ENCODE data around the gene IRF1.

Gene IRF1

GRCh38 chr5:132459983-132460838, 30.4 kb downstream of the IRF1 start:
- peak; percentile 19 for TF ChIP-seq CTCF (IDR thresholded peaks at IDR 0.05; ENCODE audit: low read depth, low read length, missing control alignments)
- no peak for DNase-seq (ENCODE audit: low read depth)
- no peak overlapping the region for H3K4me3 ChIP-seq (ENCODE audit: low read depth, low read length)

GRCh38 chr5:132459031-132459982, 31.3 kb downstream of the IRF1 start:
- DNase-seq (ENCODE audit: low read depth), result no peak
- no peak for TF ChIP-seq CTCF (IDR thresholded peaks at IDR 0.05; ENCODE audit: low read depth, low read length, missing control alignments)
- no peak overlapping the region for H3K4me3 ChIP-seq (ENCODE audit: low read depth, low read length)

DNA sequence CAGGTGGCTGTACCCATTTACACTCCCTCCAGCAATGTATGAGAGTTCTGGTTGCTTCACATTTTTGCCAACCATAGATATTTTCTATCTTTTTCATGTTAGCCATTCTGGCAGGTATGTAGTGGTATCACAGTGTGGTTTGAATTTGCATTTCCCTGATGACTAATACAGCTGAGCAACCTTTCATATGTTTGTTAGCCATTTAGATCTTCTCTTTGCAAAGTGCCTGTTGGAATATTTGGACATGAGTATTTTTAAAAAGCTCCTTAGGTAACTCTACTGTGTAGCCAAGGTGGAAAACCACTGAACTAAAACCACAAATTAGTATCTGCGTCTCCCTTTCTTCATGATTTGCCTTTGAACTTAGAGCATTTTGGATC, 31.9 kb downstream of the IRF1 start:
- no peak overlapping the region for H3K4me3 ChIP-seq (ENCODE audit: low read depth, low read length)
- no peak for DNase-seq (ENCODE audit: low read depth)
- no peak for TF ChIP-seq CTCF (IDR thresholded peaks at IDR 0.05; ENCODE audit: low read depth, low read length, missing control alignments)

DNA sequence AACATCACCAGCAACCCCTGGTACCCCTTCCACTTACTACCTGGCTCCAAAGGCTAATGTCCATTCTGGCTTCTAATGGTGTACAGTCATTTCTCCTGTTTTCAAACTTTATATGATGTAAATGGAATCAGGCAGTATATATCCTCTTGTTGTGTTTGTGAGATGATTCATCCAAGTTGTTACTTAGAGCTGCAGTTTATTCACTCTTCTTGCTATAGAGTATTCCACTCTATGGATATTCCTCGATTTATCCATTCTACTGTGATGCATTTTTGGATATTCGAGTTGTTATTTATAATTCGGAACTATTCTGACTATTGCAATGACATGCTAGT, 32.4 kb downstream of the IRF1 start:
- DNase-seq (ENCODE audit: low read depth), result no peak
- H3K4me3 ChIP-seq (ENCODE audit: low read depth, low read length), result no peak overlapping the region
- TF ChIP-seq CTCF (IDR thresholded peaks at IDR 0.05; ENCODE audit: low read depth, low read length, missing control alignments), result no peak

DNA sequence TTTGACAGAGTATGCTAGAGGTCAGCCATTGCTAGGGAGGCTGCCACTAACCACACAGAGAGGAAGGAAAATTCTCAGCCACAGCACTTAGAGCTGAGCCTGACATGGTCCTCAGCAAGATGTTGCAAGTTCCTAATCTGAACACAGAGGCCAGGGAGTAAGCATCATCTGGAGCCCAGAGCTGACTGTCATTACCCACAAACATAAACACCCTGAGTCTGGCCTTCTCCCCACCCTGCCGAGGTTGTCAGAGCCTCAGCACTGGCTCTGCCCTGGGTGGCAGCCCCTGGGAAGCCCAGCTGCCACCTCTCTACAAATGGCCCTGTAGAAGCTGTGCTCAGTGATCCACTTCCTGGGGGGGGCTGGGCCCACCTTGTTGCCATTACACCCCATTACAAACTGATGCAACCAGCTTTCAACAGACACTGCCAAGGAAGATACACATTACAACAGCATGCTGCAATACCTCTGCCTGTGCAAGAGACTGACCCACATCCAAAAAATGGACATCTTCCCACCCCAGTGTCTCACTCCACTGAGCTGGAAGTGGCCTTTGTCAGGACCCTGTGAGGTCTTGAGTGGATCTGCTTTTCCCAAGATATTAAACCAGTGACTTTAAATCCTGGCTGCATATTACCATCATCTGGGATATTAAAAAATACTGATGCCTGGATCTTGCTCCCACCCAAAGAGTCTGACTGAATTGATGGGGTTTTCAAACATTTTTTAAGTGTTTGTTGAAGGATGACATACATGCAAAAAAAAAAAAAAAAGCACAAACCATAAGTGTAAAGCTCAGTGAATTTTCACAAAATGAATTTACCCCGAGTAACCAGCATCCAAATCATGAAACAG, 33.0 kb downstream of the IRF1 start:
- DNase-seq (ENCODE audit: low read depth), result no peak
- no peak for TF ChIP-seq CTCF (IDR thresholded peaks at IDR 0.05; ENCODE audit: low read depth, low read length, missing control alignments)
- H3K4me3 ChIP-seq (ENCODE audit: low read depth, low read length), result no peak overlapping the region

DNA sequence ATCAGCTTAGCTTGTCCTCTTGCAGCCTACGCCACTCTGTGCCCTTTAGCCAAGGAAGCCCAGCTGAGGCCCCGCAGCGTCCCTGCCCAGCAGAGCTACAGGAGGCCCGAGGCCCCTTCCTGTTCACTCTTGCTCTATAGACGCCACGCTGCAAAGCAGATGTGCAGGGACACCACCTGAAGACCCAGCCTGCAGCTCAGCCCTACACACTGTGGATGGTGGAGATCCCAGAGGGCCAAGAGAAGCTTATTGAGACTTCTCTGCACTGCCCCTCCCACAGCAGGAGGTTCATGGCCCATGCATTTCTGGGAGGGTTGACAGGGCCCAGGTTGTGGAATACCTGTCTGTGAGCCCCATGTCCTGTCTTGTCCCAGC, 33.6 kb downstream of the IRF1 start:
- no peak for DNase-seq (ENCODE audit: low read depth)
- no peak for TF ChIP-seq CTCF (IDR thresholded peaks at IDR 0.05; ENCODE audit: low read depth, low read length, missing control alignments)
- no peak overlapping the region for H3K4me3 ChIP-seq (ENCODE audit: low read depth, low read length)

Measured in GM12864 (cell line).